ENCODE data around the gene PPM1L. TPM values are rescaled to one million over a fixed set of nuclear protein-coding genes. Genes with fewer than 3 reads are reported as not detected.

PPM1L gene
- total and polyA plus RNA-seq, 8 donors, result 5.1 to 12.7 (median 5.4) TPM

- Histone ChIP-seq H3K4me3 (no peak overlapping the region), H3K4me1 (no peaks in the 10 kb centered on the region), H3K27me3 (no peaks in the 10 kb centered on the region), H3K27ac (no peak overlapping the region), H3K36me3 (no peaks in the 10 kb centered on the region), H3K9me3 (no peaks in the 10 kb centered on the region)
- no peak for ATAC-seq
- TF ChIP-seq CTCF (IDR thresholded peaks at IDR 0.05), result no peak
- DNase-seq, result no peak
- intact Hi-C loops (cut with DNase I), result no loop called here
Observed at GRCh38 chr3:160931474-160931873, 175.4 kb downstream of the PPM1L start.

GRCh38 chr3:160935413-160936095 lies 179.5 kb downstream of the PPM1L start:
- Histone ChIP-seq H3K27ac (no peak overlapping the region), H3K9me3 (no peaks in the 10 kb centered on the region), H3K36me3 (no peaks in the 10 kb centered on the region), H3K27me3 (no peaks in the 10 kb centered on the region), H3K4me1 (no peaks in the 10 kb centered on the region), H3K4me3 (no peak overlapping the region)
- intact Hi-C loops (cut with DNase I), result no loop called here
- DNase-seq, result no peak
- no peak for ATAC-seq
- no peak for TF ChIP-seq CTCF (IDR thresholded peaks at IDR 0.05)

GRCh38 chr3:160941885-160942494 lies 186.0 kb downstream of the PPM1L start:
- H3K4me3 ChIP-seq, result no peak overlapping the region
- intact Hi-C loops (cut with DNase I), result loop anchor here in 1 of 2 donors (5.0 kb wide), 1 partner anchor 235 kb away; no protein-coding TSS in a partner anchor
- DNase-seq, result peak in 3 of 4 donors; percentile 35 to 72 (median 43)
- peak; percentile 90 for ATAC-seq
- H3K27ac ChIP-seq, result no peak overlapping the region
- H3K36me3 ChIP-seq, result no peaks in the 10 kb centered on the region
- TF ChIP-seq CTCF (IDR thresholded peaks at IDR 0.05), result peak; percentile 84 to 86
- H3K27me3 ChIP-seq, result no peaks in the 10 kb centered on the region
- no peaks in the 10 kb centered on the region for H3K4me1 ChIP-seq
- H3K9me3 ChIP-seq, result no peaks in the 10 kb centered on the region

GRCh38 chr3:160943996-160944395 lies 188.0 kb downstream of the PPM1L start:
- intact Hi-C loops (cut with DNase I), result loop anchor here in 1 of 2 donors (5.0 kb wide), 1 partner anchor 237 kb away; no protein-coding TSS in a partner anchor
- Histone ChIP-seq H3K9me3 (no peaks in the 10 kb centered on the region), H3K4me3 (no peak overlapping the region), H3K27me3 (no peaks in the 10 kb centered on the region), H3K4me1 (no peaks in the 10 kb centered on the region), H3K36me3 (no peaks in the 10 kb centered on the region), H3K27ac (no peak overlapping the region)
- DNase-seq, result no peak
- ATAC-seq, result no peak
- TF ChIP-seq CTCF (IDR thresholded peaks at IDR 0.05), result no peak

GRCh38 chr3:160945336-160945735 lies 189.3 kb downstream of the PPM1L start:
- Histone ChIP-seq H3K4me3 (no peak overlapping the region), H3K36me3 (no peaks in the 10 kb centered on the region), H3K27me3 (no peaks in the 10 kb centered on the region), H3K9me3 (no peaks in the 10 kb centered on the region), H3K27ac (no peak overlapping the region), H3K4me1 (no peaks in the 10 kb centered on the region)
- ATAC-seq (no peak), DNase-seq (no peak)
- TF ChIP-seq CTCF (IDR thresholded peaks at IDR 0.05), result no peak
- intact Hi-C loops (cut with DNase I), result no loop called here

Data from left lung (tissue), 10 donors.